Measurements from ENCODE around the gene NIFK.
"Not testable (repeated sequence)": the region's sequence is repeated elsewhere in the genome, so short reads cannot be mapped to it uniquely, and the experiment has no call there.

- not testable (repeated sequence) for TF ChIP-seq POLR2A, TAF1, POLR2AphosphoS5, POU2F2, SPI1 (IDR thresholded peaks at IDR 0.05; ENCODE audit: low read depth, low read length)
Observed at GRCh38 chr2:121701761-121702160, 34.9 kb downstream of the NIFK start.
